ENCODE data around the gene SLC9A3.

SLC9A3 gene

GRCh38 chr5:571791-572190, 47.5 kb upstream of the SLC9A3 start:
- DNase-seq: no peak
- Histone ChIP-seq H3K4me2 (ENCODE audit: low read length) (no peak overlapping the region), H3K23ac (ENCODE audit: low read length) (no peak overlapping the region), H3K27ac (ENCODE audit: low read depth, low read length) (no peak overlapping the region), H4K12ac (ENCODE audit: low read depth, low read length) (no peak overlapping the region), H3K14ac (ENCODE audit: low read length) (no peak overlapping the region), H3K4ac (ENCODE audit: low read depth, low read length) (no peak overlapping the region), H2AFZ (ENCODE audit: insufficient read depth, low read length, poor library complexity) (no peak overlapping the region), H2AK5ac (ENCODE audit: low read length) (no peak overlapping the region), H4K91ac (ENCODE audit: low read depth, low read length) (no peak overlapping the region), H3K27me3 (ENCODE audit: insufficient read depth, low read length) (no peaks in the 10 kb centered on the region), H3K4me3 (ENCODE audit: low read depth, low read length) (no peak overlapping the region), H2BK5ac (ENCODE audit: low read depth, low read length, poor library complexity) (no peak overlapping the region), H3K36me3 (ENCODE audit: control insufficient read depth in 1 of 2, insufficient read depth in 2 of 2, low read length in 2 of 2) (no peaks in the 10 kb centered on the region), H3K9ac (ENCODE audit: low read length) (no peak overlapping the region), H3K18ac (ENCODE audit: low read length) (no peak overlapping the region), H3K4me1 (ENCODE audit: control insufficient read depth in 1 of 2, insufficient read depth in 2 of 2, low read length in 2 of 2) (no peaks in the 10 kb centered on the region), H2BK12ac (ENCODE audit: low read length) (no peak overlapping the region), H3K79me1 (ENCODE audit: low read length) (no peaks in the 10 kb centered on the region), H3K9me3 (ENCODE audit: insufficient read depth, low read depth, low read length) (peaks cover 8% of the 10 kb centered on the region), H3K79me2 (ENCODE audit: control insufficient read depth, insufficient read depth, low read length, poor library complexity) (no peaks in the 10 kb centered on the region), H2BK120ac (ENCODE audit: insufficient read depth, low read length, poor library complexity) (no peak overlapping the region), H4K8ac (ENCODE audit: low read depth, low read length) (no peak overlapping the region)
- no CpG with 5 or more reads among the region's 13 CpGs for WGBS (ENCODE audit: extremely low coverage, insufficient coverage, insufficient read length)

- H3K23ac ChIP-seq (ENCODE audit: low read length): no peak overlapping the region
- no peak overlapping the region for H3K27ac ChIP-seq (ENCODE audit: low read depth, low read length)
- no peak overlapping the region for H2AFZ ChIP-seq (ENCODE audit: insufficient read depth, low read length, poor library complexity)
- H3K36me3 ChIP-seq (ENCODE audit: control insufficient read depth in 1 of 2, insufficient read depth in 2 of 2, low read length in 2 of 2): no peaks in the 10 kb centered on the region
- H3K4me2 ChIP-seq (ENCODE audit: low read length): no peak overlapping the region
- no peak overlapping the region for H3K4ac ChIP-seq (ENCODE audit: low read depth, low read length)
- H3K27me3 ChIP-seq (ENCODE audit: insufficient read depth, low read length): peaks cover under 1% of the 10 kb centered on the region
- no peaks in the 10 kb centered on the region for H3K79me1 ChIP-seq (ENCODE audit: low read length)
- no peak overlapping the region for H2BK5ac ChIP-seq (ENCODE audit: low read depth, low read length, poor library complexity)
- no peak overlapping the region for H3K4me3 ChIP-seq (ENCODE audit: low read depth, low read length)
- no peak overlapping the region for H4K12ac ChIP-seq (ENCODE audit: low read depth, low read length)
- WGBS (ENCODE audit: extremely low coverage, insufficient coverage, insufficient read length): no CpG with 5 or more reads among the region's 8 CpGs
- H2AK5ac ChIP-seq (ENCODE audit: low read length): no peak overlapping the region
- no peak overlapping the region for H3K14ac ChIP-seq (ENCODE audit: low read length)
- H2BK12ac ChIP-seq (ENCODE audit: low read length): no peak overlapping the region
- H3K9ac ChIP-seq (ENCODE audit: low read length): no peak overlapping the region
- peaks cover 10% of the 10 kb centered on the region for H3K9me3 ChIP-seq (ENCODE audit: insufficient read depth, low read depth, low read length)
- no peak overlapping the region for H4K91ac ChIP-seq (ENCODE audit: low read depth, low read length)
- H4K8ac ChIP-seq (ENCODE audit: low read depth, low read length): no peak overlapping the region
- no peaks in the 10 kb centered on the region for H3K4me1 ChIP-seq (ENCODE audit: control insufficient read depth in 1 of 2, insufficient read depth in 2 of 2, low read length in 2 of 2)
- no peaks in the 10 kb centered on the region for H3K79me2 ChIP-seq (ENCODE audit: control insufficient read depth, insufficient read depth, low read length, poor library complexity)
- H2BK120ac ChIP-seq (ENCODE audit: insufficient read depth, low read length, poor library complexity): no peak overlapping the region
- no peak overlapping the region for H3K18ac ChIP-seq (ENCODE audit: low read length)
- no peak for DNase-seq
Observed at GRCh38 chr5:570886-571285, 46.6 kb upstream of the SLC9A3 start.

- Histone ChIP-seq H3K18ac (ENCODE audit: low read length) (no peak overlapping the region), H3K27me3 (ENCODE audit: insufficient read depth, low read length) (peaks cover 4% of the 10 kb centered on the region), H2BK12ac (ENCODE audit: low read length) (no peak overlapping the region), H3K14ac (ENCODE audit: low read length) (no peak overlapping the region), H3K36me3 (ENCODE audit: control insufficient read depth in 1 of 2, insufficient read depth in 2 of 2, low read length in 2 of 2) (no peaks in the 10 kb centered on the region), H3K4me3 (ENCODE audit: low read depth, low read length) (no peak overlapping the region), H3K79me2 (ENCODE audit: control insufficient read depth, insufficient read depth, low read length, poor library complexity) (no peaks in the 10 kb centered on the region), H3K4me1 (ENCODE audit: control insufficient read depth in 1 of 2, insufficient read depth in 2 of 2, low read length in 2 of 2) (no peaks in the 10 kb centered on the region), H3K79me1 (ENCODE audit: low read length) (no peaks in the 10 kb centered on the region), H2BK5ac (ENCODE audit: low read depth, low read length, poor library complexity) (no peak overlapping the region), H3K27ac (ENCODE audit: low read depth, low read length) (no peak overlapping the region), H4K91ac (ENCODE audit: low read depth, low read length) (no peak overlapping the region), H2AK5ac (ENCODE audit: low read length) (no peak overlapping the region), H2AFZ (ENCODE audit: insufficient read depth, low read length, poor library complexity) (no peak overlapping the region), H3K9ac (ENCODE audit: low read length) (no peak overlapping the region), H3K9me3 (ENCODE audit: insufficient read depth, low read depth, low read length) (peaks cover 9% of the 10 kb centered on the region), H3K23ac (ENCODE audit: low read length) (no peak overlapping the region), H4K12ac (ENCODE audit: low read depth, low read length) (no peak overlapping the region), H3K4me2 (ENCODE audit: low read length) (no peak overlapping the region), H4K8ac (ENCODE audit: low read depth, low read length) (no peak overlapping the region), H2BK120ac (ENCODE audit: insufficient read depth, low read length, poor library complexity) (no peak overlapping the region), H3K4ac (ENCODE audit: low read depth, low read length) (no peak overlapping the region)
- no peak for DNase-seq
- no CpG with 5 or more reads among the region's 17 CpGs for WGBS (ENCODE audit: extremely low coverage, insufficient coverage, insufficient read length)
Observed at GRCh38 chr5:570446-570845, 46.2 kb upstream of the SLC9A3 start.

DNA sequence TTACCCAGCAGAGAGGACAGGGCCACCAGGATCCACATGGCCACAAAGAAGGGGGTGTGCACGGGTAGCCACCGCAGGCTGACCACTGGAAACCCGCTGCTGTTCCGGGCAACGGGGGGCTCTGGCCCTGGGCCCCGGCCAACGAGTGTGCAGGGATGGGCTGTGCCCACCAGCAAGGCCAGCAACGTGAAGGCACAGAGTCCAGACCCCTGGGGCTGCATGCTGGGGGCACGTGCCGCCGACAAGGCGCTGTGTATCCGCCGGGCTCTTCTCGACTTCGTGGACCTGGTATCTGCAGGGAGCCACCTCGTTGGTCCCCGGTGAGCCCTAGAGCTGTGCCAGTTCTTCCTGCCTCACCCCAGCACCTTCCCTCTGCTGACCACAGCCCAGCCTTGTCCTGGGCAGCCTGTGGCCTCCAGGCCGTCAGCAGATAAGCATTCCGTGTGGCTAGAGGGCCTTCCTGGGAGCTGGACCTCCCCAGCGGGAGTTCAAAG, 45.7 kb upstream of the SLC9A3 start:
- WGBS (ENCODE audit: extremely low coverage, insufficient coverage, insufficient read length): no CpG with 5 or more reads among the region's 21 CpGs
- Histone ChIP-seq H3K4me3 (ENCODE audit: low read depth, low read length) (no peak overlapping the region), H3K9me3 (ENCODE audit: insufficient read depth, low read depth, low read length) (peaks cover 9% of the 10 kb centered on the region), H3K9ac (ENCODE audit: low read length) (no peak overlapping the region), H3K4ac (ENCODE audit: low read depth, low read length) (no peak overlapping the region), H4K8ac (ENCODE audit: low read depth, low read length) (no peak overlapping the region), H3K18ac (ENCODE audit: low read length) (no peak overlapping the region), H2BK12ac (ENCODE audit: low read length) (no peak overlapping the region), H3K79me2 (ENCODE audit: control insufficient read depth, insufficient read depth, low read length, poor library complexity) (no peaks in the 10 kb centered on the region), H4K91ac (ENCODE audit: low read depth, low read length) (no peak overlapping the region), H3K27me3 (ENCODE audit: insufficient read depth, low read length) (peaks cover 4% of the 10 kb centered on the region), H2BK120ac (ENCODE audit: insufficient read depth, low read length, poor library complexity) (no peak overlapping the region), H3K36me3 (ENCODE audit: control insufficient read depth in 1 of 2, insufficient read depth in 2 of 2, low read length in 2 of 2) (no peaks in the 10 kb centered on the region), H3K79me1 (ENCODE audit: low read length) (no peaks in the 10 kb centered on the region), H4K12ac (ENCODE audit: low read depth, low read length) (no peak overlapping the region), H2BK5ac (ENCODE audit: low read depth, low read length, poor library complexity) (no peak overlapping the region), H2AK5ac (ENCODE audit: low read length) (no peak overlapping the region), H3K27ac (ENCODE audit: low read depth, low read length) (no peak overlapping the region), H3K14ac (ENCODE audit: low read length) (no peak overlapping the region), H3K4me2 (ENCODE audit: low read length) (no peak overlapping the region), H3K23ac (ENCODE audit: low read length) (no peak overlapping the region), H2AFZ (ENCODE audit: insufficient read depth, low read length, poor library complexity) (no peak overlapping the region), H3K4me1 (ENCODE audit: control insufficient read depth in 1 of 2, insufficient read depth in 2 of 2, low read length in 2 of 2) (no peaks in the 10 kb centered on the region)
- DNase-seq: no peak
